C4-2B (cell line): ENCODE results near the gene GRIN1.

Experiments used
- CTCF ChIP-seq: fragments of 450-650 bp; conservative IDR thresholded peaks from 2 replicates; pipeline ENCODE4 v1.5.1; 2017; ENCODE audit warnings: mild to moderate bottlenecking
- ZFX ChIP-seq: fragments of 450-650 bp; IDR thresholded peaks from 2 replicates; pipeline ENCODE4 v1.6.1; 2017

- TF ChIP-seq CTCF (no peak), ZFX (no peak)
Observed at GRCh38 chr9:137191691-137192447, 52.9 kb downstream of the GRIN1 start.
